Body of pancreas (tissue), 4 donors: ENCODE measurements around the gene PMM2. TPM values are rescaled to one million over a fixed set of nuclear protein-coding genes. Genes with fewer than 3 reads are reported as not detected.

Experiments
- ATAC-seq: fragments of 150-250 bp; one replicate; pipeline ENCODE4 v1.9.1; 2016
- DNase-seq, 4 donors: peaks; one replicate each; pipeline ENCODE4 v3.0.0-alpha.2; 2019
- H3K27ac ChIP-seq, 4 donors: fragments of 200-600 bp; sonication (generic); 1 replicate in 3 of 4; 2 replicates in 1 of 4; pipeline versions ENCODE4 v1.5.1 to v1.6.1; 2016 to 2019; ENCODE audit warnings: mild to moderate bottlenecking in 1 of 4, mixed read lengths in 1 of 4, moderate library complexity in 1 of 4
- H3K27me3 ChIP-seq, 2 donors: fragments of 200-600 bp; sonication (generic); one replicate each; pipeline ENCODE4 v1.6.0; 2016; ENCODE audit warnings: mild to moderate bottlenecking in 1 of 2
- H3K36me3 ChIP-seq, 2 donors: fragments of 200-600 bp; sonication (generic); replicated peaks in 1 of 2; 2 replicates each; pipeline ENCODE4 v1.5.1; 2016; ENCODE audit warnings: low read depth in 2 of 2; ENCODE audit not compliant: insufficient read depth in 1 of 2
- H3K4me1 ChIP-seq: fragments of 200-600 bp; sonication (generic); one replicate; pipeline ENCODE4 v1.6.0; 2016
- H3K4me3 ChIP-seq, 2 donors: fragments of 200-600 bp; sonication (generic); 1 replicate in 1 of 2; 2 replicates in 1 of 2; pipeline ENCODE4 v1.5.1; 2016 to 2019
- H3K9me3 ChIP-seq, 3 donors: fragments of 200-600 bp; sonication (generic); 1 replicate in 2 of 3; 2 replicates in 1 of 3; pipeline ENCODE4 v1.5.1; 2016
- CTCF ChIP-seq, 7 experiments: fragments of 450-650 bp in 4 of 7; fragments of 200-600 bp in 3 of 7; sonication (generic) in 3 of 7; IDR thresholded peaks; one replicate each; pipeline ENCODE4 v1.5.1; 2016 to 2019; ENCODE audit warnings: antibody characterized with exemption in 7 of 7
- POLR2A ChIP-seq, 3 donors: fragments of 450-650 bp; IDR thresholded peaks; one replicate each; pipeline ENCODE4 v1.6.1; 2016; ENCODE audit warnings: antibody characterized with exemption in 3 of 3, mild to moderate bottlenecking in 2 of 3
- WGBS, 2 donors: methylation state at CpG; one replicate each; pipeline ENCODE4 v1.1.5; 2017; 5-methylcytosine and 5-hydroxymethylcytosine counted together
- intact Hi-C: fragments of 100-400 bp; cut with DNase I; formaldehyde crosslinking; loops from one replicate; pipeline ENCODE4 v1.15.1; 2023
- total RNA-seq, 2 donors: library from RNA; depleted of rRNA; stranded (reverse); fragments of >200 nt; gene quantifications; one replicate each; pipeline ENCODE4 v1.1.0, GENCODE V29; 2016

The PMM2 gene
- total RNA-seq, 2 donors from 2014 or later: 34.8 to 127 TPM

- H3K36me3 ChIP-seq: peaks cover 0 to 15% of the 10 kb centered on the region in 2 donors
- 85 to 89% methylated on average over 6 of the region's 6 CpGs for WGBS, 2 donors
- peaks cover 9% of the 10 kb centered on the region for H3K4me1 ChIP-seq
- no peak overlapping the region for H3K27ac ChIP-seq
- no peak for TF ChIP-seq POLR2A (IDR thresholded peaks at IDR 0.05)
- no peak for DNase-seq
- intact Hi-C loops: loop anchor here (5.0 kb wide), 1 partner anchor 52 kb away; no protein-coding TSS in a partner anchor
- no peaks in the 10 kb centered on the region for H3K27me3 ChIP-seq
- H3K9me3 ChIP-seq: no peaks in the 10 kb centered on the region
- ATAC-seq: no peak
- H3K4me3 ChIP-seq: no peak overlapping the region
These were observed 21.9 kb downstream of the PMM2 start for GRCh38 chr16:8819411-8820034.

GRCh38 chr16:8822403-8822802 is 24.8 kb downstream of the PMM2 start:
- ATAC-seq (no peak), DNase-seq (no peak)
- no peaks in the 10 kb centered on the region for H3K9me3 ChIP-seq
- H3K36me3 ChIP-seq: peaks cover 0 to 9% of the 10 kb centered on the region in 2 donors
- 71 to 76% methylated on average over 3 of the region's 3 CpGs for WGBS, 2 donors
- peaks cover 9% of the 10 kb centered on the region for H3K4me1 ChIP-seq
- TF ChIP-seq POLR2A (IDR thresholded peaks at IDR 0.05) (no peak), CTCF (IDR thresholded peaks at IDR 0.05) (no peak)
- intact Hi-C loops: no loop called here
- H3K27ac ChIP-seq: no peak overlapping the region
- no peak overlapping the region for H3K4me3 ChIP-seq
- H3K27me3 ChIP-seq: no peaks in the 10 kb centered on the region

GRCh38 chr16:8826278-8826879 is 28.7 kb downstream of the PMM2 start:
- ATAC-seq: no peak
- H3K9me3 ChIP-seq: no peaks in the 10 kb centered on the region
- peaks cover 9% of the 10 kb centered on the region for H3K4me1 ChIP-seq
- H3K27ac ChIP-seq: no peak overlapping the region
- no peak for DNase-seq
- no peak for TF ChIP-seq POLR2A (IDR thresholded peaks at IDR 0.05)
- no peak for TF ChIP-seq CTCF (IDR thresholded peaks at IDR 0.05)
- H3K4me3 ChIP-seq: no peak overlapping the region
- intact Hi-C loops: no loop called here
- WGBS, 2 donors: 63 to 64% methylated on average over 3 of the region's 3 CpGs
- no peaks in the 10 kb centered on the region for H3K27me3 ChIP-seq
- peaks cover 0 to 8% of the 10 kb centered on the region in 2 donors for H3K36me3 ChIP-seq

GRCh38 chr16:8828541-8829165 is 31.0 kb downstream of the PMM2 start:
- WGBS, 2 donors: 91 to 96% methylated on average over 8 of the region's 8 CpGs
- intact Hi-C loops: no loop called here
- no peaks in the 10 kb centered on the region for H3K4me1 ChIP-seq
- DNase-seq (no peak), ATAC-seq (no peak)
- H3K36me3 ChIP-seq: peaks cover 0 to 15% of the 10 kb centered on the region in 2 donors
- TF ChIP-seq POLR2A (IDR thresholded peaks at IDR 0.05) (no peak), CTCF (IDR thresholded peaks at IDR 0.05) (no peak)
- H3K4me3 ChIP-seq: no peak overlapping the region
- H3K9me3 ChIP-seq: no peaks in the 10 kb centered on the region
- H3K27ac ChIP-seq: no peak overlapping the region
- H3K27me3 ChIP-seq: no peaks in the 10 kb centered on the region

GRCh38 chr16:8831450-8831849 is 33.8 kb downstream of the PMM2 start:
- intact Hi-C loops: no loop called here
- Histone ChIP-seq H3K9me3 (no peaks in the 10 kb centered on the region), H3K27ac (no peak overlapping the region), H3K4me3 (no peak overlapping the region), H3K27me3 (no peaks in the 10 kb centered on the region), H3K4me1 (peaks cover 4% of the 10 kb centered on the region), H3K36me3 (peaks cover 0 to 15% of the 10 kb centered on the region in 2 donors)
- DNase-seq (no peak), ATAC-seq (no peak)
- no peak for TF ChIP-seq POLR2A (IDR thresholded peaks at IDR 0.05)
- no peak for TF ChIP-seq CTCF (IDR thresholded peaks at IDR 0.05)
- WGBS, 2 donors: 89 to 94% methylated on average over 2 to 9 of the region's 9 CpGs
